ENCODE data around the gene SHMT2.

The SHMT2 gene

GRCh38 chr12:57204454-57204853 lies 25.1 kb upstream of the SHMT2 start:
- POLR2A ChIA-PET: no interaction called here
- no peak for DNase-seq (ENCODE audit: low read depth, low spot score)
- H3K4me3 ChIP-seq (ENCODE audit: low read depth, low read length): no peak overlapping the region
- TF ChIP-seq CTCF (IDR thresholded peaks at IDR 0.05; ENCODE audit: insufficient read depth, low read length, missing control alignments): no peak
- CTCF ChIA-PET: interaction anchor here (2.2 kb wide), 1 partner anchor 10 kb away, joined by 10 read pairs; no protein-coding TSS in a partner anchor

- no peak for DNase-seq (ENCODE audit: low read depth, low spot score)
- ChIA-PET CTCF (interaction anchor here (2.2 to 11.4 kb wide), 2 partner anchors 10 to 36 kb away, joined by 10 to 393 read pairs; a partner anchor contains a TSS), POLR2A (no interaction called here)
- no peak for TF ChIP-seq CTCF (IDR thresholded peaks at IDR 0.05; ENCODE audit: insufficient read depth, low read length, missing control alignments)
- H3K4me3 ChIP-seq (ENCODE audit: low read depth, low read length): no peak overlapping the region
Observed at GRCh38 chr12:57205186-57205585, 24.3 kb upstream of the SHMT2 start.

GRCh38 chr12:57205931-57206330 lies 23.6 kb upstream of the SHMT2 start:
- no peak for TF ChIP-seq CTCF (IDR thresholded peaks at IDR 0.05; ENCODE audit: insufficient read depth, low read length, missing control alignments)
- no peak overlapping the region for H3K4me3 ChIP-seq (ENCODE audit: low read depth, low read length)
- ChIA-PET POLR2A (no interaction called here), CTCF (interaction anchor here (1.0 to 11.4 kb wide), 3 partner anchors 9 to 36 kb away, joined by 3 to 393 read pairs (median 10); a partner anchor contains a TSS)
- DNase-seq (ENCODE audit: low read depth, low spot score): no peak

- no peak for TF ChIP-seq CTCF (IDR thresholded peaks at IDR 0.05; ENCODE audit: insufficient read depth, low read length, missing control alignments)
- no peak for DNase-seq (ENCODE audit: low read depth, low spot score)
- POLR2A ChIA-PET: no interaction called here
- CTCF ChIA-PET: interaction anchor here (1.0 to 11.4 kb wide), 6 partner anchors 10 to 96 kb away, joined by 3 to 393 read pairs (median 4); a partner anchor contains a TSS
- H3K4me3 ChIP-seq (ENCODE audit: low read depth, low read length): no peak overlapping the region
Observed at GRCh38 chr12:57207731-57208630, 21.5 kb upstream of the SHMT2 start.

- CTCF ChIA-PET: interaction anchor here (1.0 to 11.4 kb wide), 3 partner anchors 33 to 68 kb away, joined by 3 to 393 read pairs (median 4); a partner anchor contains a TSS
- POLR2A ChIA-PET: no interaction called here
- no peak for TF ChIP-seq CTCF (IDR thresholded peaks at IDR 0.05; ENCODE audit: insufficient read depth, low read length, missing control alignments)
- DNase-seq (ENCODE audit: low read depth, low spot score): no peak
- H3K4me3 ChIP-seq (ENCODE audit: low read depth, low read length): no peak overlapping the region
Observed at GRCh38 chr12:57208631-57209282, 20.8 kb upstream of the SHMT2 start.

GRCh38 chr12:57209916-57210315 lies 19.6 kb upstream of the SHMT2 start:
- no peak for TF ChIP-seq CTCF (IDR thresholded peaks at IDR 0.05; ENCODE audit: insufficient read depth, low read length, missing control alignments)
- ChIA-PET POLR2A (no interaction called here), CTCF (interaction anchor here (11.4 kb wide), 1 partner anchor 32 kb away, joined by 393 read pairs; a partner anchor contains a TSS)
- H3K4me3 ChIP-seq (ENCODE audit: low read depth, low read length): no peak overlapping the region
- no peak for DNase-seq (ENCODE audit: low read depth, low spot score)

Measured in AG04449 (cell line).